SK-N-SH (cell line): ENCODE data around the gene TIAM2.

Source experiments
- CTCF ChIP-seq: fragments of 200-600 bp; sonication (generic); IDR thresholded peaks from 2 replicates; pipeline ENCODE4 v1.6.1; 2017; ENCODE audit warnings: antibody characterized with exemption, mild to moderate bottlenecking, moderate library complexity
- ELF1 ChIP-seq: IDR thresholded peaks from 2 replicates; pipeline ENCODE4 v1.4.0; 2012
- EZH2phosphoT487 ChIP-seq: fragments of 200-600 bp; sonication (generic); IDR thresholded peaks from 2 replicates; pipeline ENCODE4 v1.6.1; 2017; ENCODE audit warnings: low read depth, mixed run types, mild to moderate bottlenecking, antibody characterized with exemption, moderate library complexity, borderline replicate concordance
- MEF2A ChIP-seq: IDR thresholded peaks from 2 replicates; pipeline ENCODE4 v1.4.0; 2012; ENCODE audit warnings: low read depth, borderline replicate concordance
- MXI1 ChIP-seq: IDR thresholded peaks from 2 replicates; pipeline ENCODE4 v1.6.1; 2012; ENCODE audit warnings: mild to moderate bottlenecking, low read depth, low read length, improper control_type of control experiment
- RAD21 ChIP-seq: IDR thresholded peaks from 2 replicates; pipeline ENCODE4 v1.6.1; 2012; ENCODE audit warnings: mild to moderate bottlenecking, low read length
- RFX5 ChIP-seq: IDR thresholded peaks from 2 replicates; pipeline ENCODE4 v1.6.1; 2012; ENCODE audit warnings: mild to moderate bottlenecking, improper control_type of control experiment, low read length
- TAF1 ChIP-seq: IDR thresholded peaks from 2 replicates; pipeline ENCODE4 v1.6.1; 2012; ENCODE audit warnings: low read depth, mild to moderate bottlenecking, low read length, moderate library complexity, borderline replicate concordance
- USF1 ChIP-seq: IDR thresholded peaks from 2 replicates; pipeline ENCODE4 v1.4.0; 2012; ENCODE audit warnings: low read depth, borderline replicate concordance
- YY1 ChIP-seq: IDR thresholded peaks from 2 replicates; pipeline ENCODE4 v1.4.0; 2012; ENCODE audit warnings: low read depth, mild to moderate bottlenecking

GRCh38 chr6:154950979-154951344 is 44.2 kb upstream of the TIAM2 start:
- TF ChIP-seq CTCF (no peak), EZH2phosphoT487 (no peak), MXI1 (no peak), RAD21 (no peak), MEF2A (no peak), USF1 (no peak), TAF1 (no peak), RFX5 (no peak), ELF1 (no peak), YY1 (no peak)
